Head of caudate nucleus (tissue), 42 donors: ENCODE data around the gene GCC2.
A peak's percentile ranks its signal among the peaks of the same experiment; 100 is the strongest.
"Not testable (repeated sequence)": the region's sequence is repeated elsewhere in the genome, so short reads cannot be mapped to it uniquely, and the experiment has no call there.

Experiments
- DNase-seq, 42 donors: peaks; one replicate each; pipeline versions ENCODE4 v3.0.0 to v3.0.0-alpha.2; 2020 to 2021; ENCODE audit warnings: mixed read lengths in 7 of 42
- intact Hi-C: fragments of 100-400 bp; cut with DNase I; formaldehyde crosslinking; loops from one replicate; pipeline ENCODE4 v1.15.0; 2022

GCC2 gene

DNA sequence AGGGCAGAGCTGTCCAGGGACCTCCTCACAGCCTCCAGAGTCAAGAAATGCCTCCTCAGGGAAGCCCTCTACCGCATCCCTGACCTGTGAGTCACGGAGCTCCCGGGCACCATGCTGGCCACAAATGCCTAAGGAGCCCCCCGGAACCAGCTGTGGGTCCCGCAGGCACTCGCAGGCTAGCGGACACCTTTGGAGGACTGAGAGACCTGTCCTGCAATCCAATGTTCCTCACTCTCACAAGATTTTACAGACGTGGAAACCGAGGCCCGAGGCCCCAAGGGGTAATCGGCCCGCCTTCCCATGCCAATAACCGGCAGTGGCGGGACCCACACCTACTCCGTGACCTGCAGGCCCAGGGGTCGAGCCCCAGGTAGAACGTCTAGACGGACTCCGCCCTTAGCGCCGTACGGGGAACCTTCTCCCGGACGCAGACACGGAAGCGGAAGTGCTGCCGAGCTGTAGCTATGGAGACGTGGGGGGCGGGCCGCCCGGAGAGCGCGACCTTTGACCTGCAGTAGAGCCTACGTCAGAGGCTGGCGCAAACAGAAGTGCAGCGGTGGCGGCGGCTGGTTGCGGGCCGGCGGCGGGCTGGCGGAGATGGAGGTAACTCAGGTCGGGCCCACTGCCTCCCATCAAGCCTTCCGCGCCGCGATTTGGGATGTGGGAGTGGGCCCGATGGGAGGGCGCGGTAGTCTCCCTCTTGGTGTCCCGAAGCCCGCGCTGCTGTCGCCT is at the start of gene GCC2:
GCC2 (plus strand) TSS at position 529 of the 732 bp plus-strand sequence; CDS start at position 598, 69 bp downstream.
- intact Hi-C loops: loop anchor here (10.0 kb wide), 1 partner anchor 136 kb away; no protein-coding TSS in a partner anchor

DNA sequence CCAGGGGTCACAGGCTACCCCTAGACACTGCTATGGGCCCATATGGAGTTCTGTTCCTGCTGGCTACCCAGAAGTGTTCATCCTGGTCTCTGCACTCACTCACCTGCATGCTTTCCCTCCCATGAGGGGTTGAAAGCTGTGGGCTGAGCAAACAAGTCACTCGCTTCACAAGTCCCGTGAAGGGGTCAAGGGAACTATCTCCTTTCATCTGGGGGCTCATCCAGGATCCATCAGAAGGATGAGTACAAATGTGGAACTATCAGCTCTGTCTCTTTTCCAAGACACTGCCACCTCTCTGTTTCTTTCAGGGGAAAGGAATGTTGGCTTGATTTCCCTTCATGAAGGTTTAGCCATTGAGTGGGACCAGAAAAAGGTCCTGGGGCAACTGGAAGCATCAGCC is 49.5 kb upstream of the GCC2 start:
- intact Hi-C loops: no loop called here
- no peak for DNase-seq

More for the DNA sequence above, at the start of gene GCC2:
- DNase-seq: peak; percentile 92 to 98 (median 96)

GRCh38 chr2:108401800-108402199 is 47.2 kb upstream of the GCC2 start:
- intact Hi-C loops: no loop called here
- DNase-seq: no peak

DNA sequence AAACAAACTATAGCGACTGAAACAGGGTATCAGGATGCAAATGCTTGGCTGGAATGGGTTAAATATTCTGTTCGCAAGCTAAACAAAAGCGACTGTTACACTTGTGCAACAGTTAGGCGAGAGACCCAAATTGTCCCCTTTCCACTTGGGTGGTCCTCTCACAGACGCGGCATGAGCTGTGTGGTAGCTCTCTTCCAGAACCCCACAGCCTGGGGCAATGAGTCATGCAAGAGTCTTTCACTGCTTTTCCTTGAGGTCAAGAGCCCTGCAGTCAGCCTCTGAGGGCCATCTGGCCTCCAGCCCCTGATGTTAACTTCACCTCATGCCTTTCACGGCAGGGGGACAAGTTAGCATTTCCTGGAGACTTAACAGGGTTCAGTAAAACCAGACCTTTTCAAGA is 45.5 kb upstream of the GCC2 start:
- DNase-seq: peak in 2 of 42 donors; percentile 14 to 44
- intact Hi-C loops: no loop called here

DNA sequence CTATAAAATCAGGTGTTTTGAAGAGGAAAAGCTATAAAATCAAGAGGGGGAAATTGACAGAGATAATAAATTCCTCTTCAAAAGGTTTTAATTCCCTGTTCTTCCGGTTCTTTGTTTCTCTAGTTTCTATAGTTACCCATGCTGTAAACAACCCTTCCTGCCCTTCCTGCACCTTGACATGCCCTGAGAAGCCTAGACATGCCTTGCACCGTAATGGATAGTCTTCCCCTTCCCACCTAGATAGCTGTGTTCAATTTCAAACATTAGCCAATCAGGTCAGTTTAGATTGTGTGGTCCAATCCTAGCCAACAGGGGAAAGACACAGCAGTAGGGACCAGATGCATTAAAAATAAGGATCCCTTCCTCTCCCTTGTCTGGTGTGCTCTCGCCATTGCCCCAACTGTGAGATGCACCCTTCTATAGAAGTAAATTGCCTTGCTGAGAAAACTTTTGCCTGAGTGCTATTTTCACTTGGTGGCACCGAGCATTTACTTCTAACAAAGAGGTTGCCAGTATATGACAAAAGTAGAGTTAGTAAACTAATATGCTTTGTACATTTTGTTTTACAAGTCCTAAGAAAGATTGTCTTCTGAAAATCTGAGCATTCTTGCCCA is 44.1 kb upstream of the GCC2 start:
- intact Hi-C loops: no loop called here
- no peak for DNase-seq

- DNase-seq: no peak
- intact Hi-C loops: no loop called here
Measured at GRCh38 chr2:108407864-108408729, 40.9 kb upstream of the GCC2 start.

GRCh38 chr2:108409768-108410167 is 39.2 kb upstream of the GCC2 start:
- intact Hi-C loops: no loop called here

GRCh38 chr2:108412995-108413710 is 35.9 kb upstream of the GCC2 start:
- no peak for DNase-seq
- intact Hi-C loops: no loop called here

More at GRCh38 chr2:108409768-108410167, 39.2 kb upstream of the GCC2 start:
- no peak for DNase-seq

DNA sequence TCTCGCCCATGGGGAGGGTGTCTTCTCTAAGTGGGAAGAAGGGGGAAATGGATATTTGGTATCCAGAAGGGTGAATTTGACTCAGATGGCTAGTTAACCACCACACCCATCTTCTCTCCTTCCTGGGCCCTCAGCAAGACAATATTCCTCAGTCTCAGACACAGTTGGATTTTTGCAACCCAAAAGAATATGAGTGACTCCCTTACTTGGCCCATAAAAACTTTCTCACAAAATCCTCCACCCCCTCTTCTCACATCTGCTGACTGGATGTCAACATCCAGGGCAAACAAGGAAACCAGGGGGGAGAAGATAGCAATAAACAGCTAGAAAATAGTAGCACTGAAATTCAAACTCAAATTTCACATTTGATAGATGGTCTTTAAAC is 35.3 kb upstream of the GCC2 start:
- intact Hi-C loops: no loop called here
- no peak for DNase-seq

GRCh38 chr2:108414256-108414876 is 34.6 kb upstream of the GCC2 start:
- no peak for DNase-seq
- intact Hi-C loops: no loop called here

DNA sequence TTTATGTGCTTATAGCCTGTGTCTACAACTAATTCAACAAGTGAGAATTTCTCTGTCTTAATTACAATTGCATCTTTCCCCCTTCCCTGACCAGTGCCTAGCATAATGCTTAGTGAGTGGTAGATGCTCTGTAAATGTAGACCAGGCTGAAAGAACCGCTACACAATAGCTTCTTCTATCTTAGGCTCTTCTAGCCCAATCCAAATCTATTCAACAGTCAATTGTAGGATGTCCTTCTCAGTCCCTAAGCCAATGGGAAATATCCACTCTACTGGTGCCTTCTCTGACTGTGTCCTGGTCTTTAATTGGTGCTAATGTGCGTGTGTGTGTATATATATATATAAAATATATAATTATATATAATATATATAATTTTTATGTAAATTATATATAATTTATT is 34.1 kb upstream of the GCC2 start:
- DNase-seq: no peak
- intact Hi-C loops: no loop called here

DNA sequence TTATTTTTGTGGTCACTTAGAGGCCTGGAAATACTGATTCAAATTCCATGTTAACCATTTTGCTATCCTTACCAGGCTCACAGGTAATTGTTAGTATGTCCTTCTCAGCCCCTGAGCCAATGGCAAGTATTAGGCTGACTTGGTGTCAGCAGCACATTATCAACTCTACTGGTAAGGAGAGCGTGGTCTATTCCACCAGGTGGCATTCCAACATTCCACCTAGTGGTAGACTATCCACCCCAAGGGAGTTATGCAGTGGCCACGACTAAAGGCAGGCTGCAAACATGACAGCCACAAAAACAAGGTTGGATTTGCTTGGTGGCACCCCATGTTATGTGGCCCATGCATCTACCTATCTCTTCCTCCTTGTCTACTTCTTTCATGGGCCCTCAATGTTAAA is 31.8 kb upstream of the GCC2 start:
- DNase-seq: no peak

GRCh38 chr2:108418416-108418815 is 30.6 kb upstream of the GCC2 start:
- intact Hi-C loops: no loop called here
- peak in 4 of 42 donors; percentile 2 to 56 (median 10) for DNase-seq

More for the DNA sequence above, 31.8 kb upstream of the GCC2 start:
- intact Hi-C loops: no loop called here

DNA sequence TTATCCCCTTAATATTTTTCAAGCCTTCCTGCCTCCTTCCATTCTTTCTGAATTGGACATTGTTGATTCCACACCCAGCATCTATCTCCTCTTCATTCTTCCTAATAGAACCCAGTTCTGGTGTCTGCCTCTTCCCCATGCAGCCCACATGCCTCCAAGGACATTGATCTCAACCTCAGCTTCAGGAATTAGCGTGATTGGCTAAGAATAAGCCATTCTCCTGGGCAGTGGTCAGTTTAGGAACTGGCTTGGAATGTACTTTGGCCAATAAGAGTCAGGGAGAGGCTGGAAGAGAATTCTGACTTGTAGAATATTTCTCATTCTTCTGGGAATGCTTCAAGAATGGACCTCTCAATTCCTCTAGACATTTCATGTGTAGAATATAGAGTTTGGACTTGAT is 25.9 kb upstream of the GCC2 start:
- DNase-seq: no peak
- intact Hi-C loops: no loop called here

- intact Hi-C loops: no loop called here
- DNase-seq: no peak
Measured at GRCh38 chr2:108423502-108424251, 25.3 kb upstream of the GCC2 start.

GRCh38 chr2:108428286-108429009 is 20.6 kb upstream of the GCC2 start:
- intact Hi-C loops: no loop called here
- no peak for DNase-seq

DNA sequence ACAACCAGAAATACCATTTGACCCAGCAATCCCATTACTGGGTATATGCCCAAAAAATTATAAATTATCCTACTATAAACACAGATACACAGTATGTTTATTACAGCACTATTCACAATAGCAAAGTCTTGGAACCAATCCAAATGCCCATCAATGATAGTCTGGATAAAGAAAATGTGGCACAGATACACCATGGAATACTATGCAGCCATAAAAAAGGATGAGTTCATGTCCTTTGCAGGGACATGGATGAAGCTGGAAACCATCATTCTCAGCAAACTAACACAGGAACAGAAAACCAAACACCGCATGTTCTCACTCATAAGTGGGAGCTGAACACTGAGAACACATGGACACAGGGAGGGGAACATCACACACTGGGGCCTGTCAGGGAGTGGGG is 13.4 kb upstream of the GCC2 start:
- intact Hi-C loops, DNase-seq: not testable (repeated sequence)
